ENCODE results near the gene PACRG. TPM values are rescaled to one million over a fixed set of nuclear protein-coding genes. Genes with fewer than 3 reads are reported as not detected.

PACRG gene
- total RNA-seq, 1 donor from 2014 or later = 1.1 TPM

GRCh38 chr6:162814426-162814973 is 86.7 kb downstream of the PACRG start:
- Mint-ChIP-seq H3K9me3 (ENCODE audit: low read depth) (peaks cover 11% of the 10 kb centered on the region), H3K27me3 (ENCODE audit: low read depth) (no peaks in the 10 kb centered on the region), H3K36me3 (ENCODE audit: low read depth) (no peaks in the 10 kb centered on the region), H3K27ac (ENCODE audit: unreplicated experiment) (no peak overlapping the region), H3K4me3 (ENCODE audit: unreplicated experiment) (no peak overlapping the region), H3K4me1 (ENCODE audit: low read depth) (no peaks in the 10 kb centered on the region)
- TF ChIP-seq, protein P1, sequence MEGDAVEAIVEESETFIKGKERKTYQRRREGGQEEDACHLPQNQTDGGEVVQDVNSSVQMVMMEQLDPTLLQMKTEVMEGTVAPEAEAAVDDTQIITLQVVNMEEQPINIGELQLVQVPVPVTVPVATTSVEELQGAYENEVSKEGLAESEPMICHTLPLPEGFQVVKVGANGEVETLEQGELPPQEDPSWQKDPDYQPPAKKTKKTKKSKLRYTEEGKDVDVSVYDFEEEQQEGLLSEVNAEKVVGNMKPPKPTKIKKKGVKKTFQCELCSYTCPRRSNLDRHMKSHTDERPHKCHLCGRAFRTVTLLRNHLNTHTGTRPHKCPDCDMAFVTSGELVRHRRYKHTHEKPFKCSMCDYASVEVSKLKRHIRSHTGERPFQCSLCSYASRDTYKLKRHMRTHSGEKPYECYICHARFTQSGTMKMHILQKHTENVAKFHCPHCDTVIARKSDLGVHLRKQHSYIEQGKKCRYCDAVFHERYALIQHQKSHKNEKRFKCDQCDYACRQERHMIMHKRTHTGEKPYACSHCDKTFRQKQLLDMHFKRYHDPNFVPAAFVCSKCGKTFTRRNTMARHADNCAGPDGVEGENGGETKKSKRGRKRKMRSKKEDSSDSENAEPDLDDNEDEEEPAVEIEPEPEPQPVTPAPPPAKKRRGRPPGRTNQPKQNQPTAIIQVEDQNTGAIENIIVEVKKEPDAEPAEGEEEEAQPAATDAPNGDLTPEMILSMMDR (IDR thresholded peaks at IDR 0.05) = no peak
- no peak for DNase-seq (ENCODE audit: low spot score)

- no peaks in the 10 kb centered on the region for H3K27me3 Mint-ChIP-seq (ENCODE audit: low read depth)
- TF ChIP-seq, protein P1 (IDR thresholded peaks at IDR 0.05) = no peak
- H3K36me3 Mint-ChIP-seq (ENCODE audit: low read depth) = no peaks in the 10 kb centered on the region
- DNase-seq (ENCODE audit: low spot score) = no peak
- no peaks in the 10 kb centered on the region for H3K9me3 Mint-ChIP-seq (ENCODE audit: low read depth)
- H3K4me1 Mint-ChIP-seq (ENCODE audit: low read depth) = no peaks in the 10 kb centered on the region
- no peak overlapping the region for H3K27ac Mint-ChIP-seq (ENCODE audit: unreplicated experiment)
- no peak overlapping the region for H3K4me3 Mint-ChIP-seq (ENCODE audit: unreplicated experiment)
These were observed 89.4 kb downstream of the PACRG start for GRCh38 chr6:162817196-162817595.

DNA sequence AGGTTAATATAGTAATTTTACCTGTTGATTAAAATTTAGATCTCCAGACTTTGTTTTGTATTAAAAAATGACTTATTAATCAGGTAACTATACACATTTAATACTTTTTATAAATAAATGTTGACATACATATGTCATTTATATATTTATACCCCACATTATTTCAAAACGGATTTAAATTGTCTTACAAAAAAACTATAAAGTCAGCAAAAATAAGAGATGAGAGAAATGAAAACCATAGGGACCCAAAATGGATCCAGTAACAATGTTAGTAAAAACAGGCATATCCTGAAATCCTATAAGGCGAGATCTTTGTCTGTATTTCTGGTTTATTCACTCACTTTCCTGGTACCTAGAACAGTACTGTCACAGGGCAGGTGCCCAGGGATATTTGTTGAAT is 91.5 kb downstream of the PACRG start:
- TF ChIP-seq, protein P1 (IDR thresholded peaks at IDR 0.05) = no peak
- Mint-ChIP-seq H3K36me3 (ENCODE audit: low read depth) (no peaks in the 10 kb centered on the region), H3K4me1 (ENCODE audit: low read depth) (no peaks in the 10 kb centered on the region), H3K27me3 (ENCODE audit: low read depth) (no peaks in the 10 kb centered on the region), H3K27ac (ENCODE audit: unreplicated experiment) (no peak overlapping the region), H3K4me3 (ENCODE audit: unreplicated experiment) (no peak overlapping the region), H3K9me3 (ENCODE audit: low read depth) (no peaks in the 10 kb centered on the region)
- DNase-seq (ENCODE audit: low spot score) = no peak

DNA sequence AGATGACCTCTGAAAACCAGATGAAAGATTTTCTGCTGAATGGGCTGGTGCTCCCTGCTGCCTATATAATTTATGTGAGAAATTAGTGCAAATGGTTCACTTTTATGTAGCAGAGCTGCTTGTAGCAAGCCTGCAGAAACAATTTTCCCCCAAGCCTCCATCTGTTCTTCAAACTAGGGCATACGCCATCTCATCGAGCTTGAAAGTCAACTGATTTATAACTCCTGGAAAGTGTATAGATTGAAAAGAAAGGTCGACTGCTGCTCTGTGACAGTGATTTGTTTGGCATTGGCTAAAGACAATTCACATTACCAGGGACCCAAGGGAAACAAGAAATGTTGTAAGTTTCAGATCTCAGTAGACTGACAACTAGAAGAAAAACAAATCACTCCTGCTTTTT is 93.3 kb downstream of the PACRG start:
- H3K4me1 Mint-ChIP-seq (ENCODE audit: low read depth) = no peaks in the 10 kb centered on the region
- no peaks in the 10 kb centered on the region for H3K9me3 Mint-ChIP-seq (ENCODE audit: low read depth)
- TF ChIP-seq, protein P1 (IDR thresholded peaks at IDR 0.05) = no peak
- H3K36me3 Mint-ChIP-seq (ENCODE audit: low read depth) = no peaks in the 10 kb centered on the region
- no peaks in the 10 kb centered on the region for H3K27me3 Mint-ChIP-seq (ENCODE audit: low read depth)
- no peak overlapping the region for H3K4me3 Mint-ChIP-seq (ENCODE audit: unreplicated experiment)
- no peak for DNase-seq (ENCODE audit: low spot score)
- H3K27ac Mint-ChIP-seq (ENCODE audit: unreplicated experiment) = no peak overlapping the region

GRCh38 chr6:162825597-162825996 is 97.8 kb downstream of the PACRG start:
- no peak overlapping the region for H3K4me3 Mint-ChIP-seq (ENCODE audit: unreplicated experiment)
- no peaks in the 10 kb centered on the region for H3K27me3 Mint-ChIP-seq (ENCODE audit: low read depth)
- no peak for DNase-seq (ENCODE audit: low spot score)
- no peaks in the 10 kb centered on the region for H3K36me3 Mint-ChIP-seq (ENCODE audit: low read depth)
- TF ChIP-seq, protein P1 (IDR thresholded peaks at IDR 0.05) = no peak
- H3K27ac Mint-ChIP-seq (ENCODE audit: unreplicated experiment) = no peak overlapping the region
- H3K9me3 Mint-ChIP-seq (ENCODE audit: low read depth) = no peaks in the 10 kb centered on the region
- H3K4me1 Mint-ChIP-seq (ENCODE audit: low read depth) = no peaks in the 10 kb centered on the region
